ENCODE data around the gene PTPN11.

DNA sequence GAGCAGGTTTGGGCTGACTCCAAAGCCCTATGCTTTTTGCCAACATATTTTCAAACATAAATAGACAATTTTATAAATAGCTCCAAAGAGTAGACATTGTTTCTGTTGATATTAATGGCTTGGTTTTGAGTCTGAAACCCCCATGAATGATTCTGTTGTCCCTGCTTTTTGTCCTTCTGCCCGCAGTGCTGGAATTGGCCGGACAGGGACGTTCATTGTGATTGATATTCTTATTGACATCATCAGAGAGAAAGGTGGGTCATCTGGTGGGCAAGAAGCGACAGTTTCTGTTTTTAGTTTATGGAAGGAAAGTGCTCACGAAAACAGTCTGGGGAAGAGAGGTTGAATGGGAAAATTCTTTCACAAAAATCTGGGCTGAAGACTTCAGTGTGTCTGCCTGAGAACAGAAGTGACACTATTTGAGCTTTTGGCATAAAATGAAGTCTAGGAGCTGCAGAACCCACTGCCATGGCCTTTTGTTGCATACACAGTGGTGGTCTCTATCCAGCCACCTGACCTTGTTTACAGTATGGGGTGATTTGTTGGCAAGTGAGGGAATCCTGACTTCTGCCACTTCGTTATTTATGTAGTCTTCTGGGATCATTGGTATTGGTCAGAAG is 69.6 kb downstream of the PTPN11 start:
- TF ChIP-seq RAD21 (IDR thresholded peaks at IDR 0.05; ENCODE audit: low read depth): no peak
- TF ChIP-seq SRF (IDR thresholded peaks at IDR 0.05; ENCODE audit: low read depth): no peak
- no peak for TF ChIP-seq EZH2 (IDR thresholded peaks at IDR 0.05)
- TF ChIP-seq, protein P1, sequence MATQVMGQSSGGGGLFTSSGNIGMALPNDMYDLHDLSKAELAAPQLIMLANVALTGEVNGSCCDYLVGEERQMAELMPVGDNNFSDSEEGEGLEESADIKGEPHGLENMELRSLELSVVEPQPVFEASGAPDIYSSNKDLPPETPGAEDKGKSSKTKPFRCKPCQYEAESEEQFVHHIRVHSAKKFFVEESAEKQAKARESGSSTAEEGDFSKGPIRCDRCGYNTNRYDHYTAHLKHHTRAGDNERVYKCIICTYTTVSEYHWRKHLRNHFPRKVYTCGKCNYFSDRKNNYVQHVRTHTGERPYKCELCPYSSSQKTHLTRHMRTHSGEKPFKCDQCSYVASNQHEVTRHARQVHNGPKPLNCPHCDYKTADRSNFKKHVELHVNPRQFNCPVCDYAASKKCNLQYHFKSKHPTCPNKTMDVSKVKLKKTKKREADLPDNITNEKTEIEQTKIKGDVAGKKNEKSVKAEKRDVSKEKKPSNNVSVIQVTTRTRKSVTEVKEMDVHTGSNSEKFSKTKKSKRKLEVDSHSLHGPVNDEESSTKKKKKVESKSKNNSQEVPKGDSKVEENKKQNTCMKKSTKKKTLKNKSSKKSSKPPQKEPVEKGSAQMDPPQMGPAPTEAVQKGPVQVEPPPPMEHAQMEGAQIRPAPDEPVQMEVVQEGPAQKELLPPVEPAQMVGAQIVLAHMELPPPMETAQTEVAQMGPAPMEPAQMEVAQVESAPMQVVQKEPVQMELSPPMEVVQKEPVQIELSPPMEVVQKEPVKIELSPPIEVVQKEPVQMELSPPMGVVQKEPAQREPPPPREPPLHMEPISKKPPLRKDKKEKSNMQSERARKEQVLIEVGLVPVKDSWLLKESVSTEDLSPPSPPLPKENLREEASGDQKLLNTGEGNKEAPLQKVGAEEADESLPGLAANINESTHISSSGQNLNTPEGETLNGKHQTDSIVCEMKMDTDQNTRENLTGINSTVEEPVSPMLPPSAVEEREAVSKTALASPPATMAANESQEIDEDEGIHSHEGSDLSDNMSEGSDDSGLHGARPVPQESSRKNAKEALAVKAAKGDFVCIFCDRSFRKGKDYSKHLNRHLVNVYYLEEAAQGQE (IDR thresholded peaks at IDR 0.05; ENCODE audit: low read depth): no peak
- TF ChIP-seq EZH2phosphoT487 (IDR thresholded peaks at IDR 0.05; ENCODE audit: borderline replicate concordance): no peak

All from HCT116 (cell line).